Mesothelial cell of epicardium (in vitro differentiated cells): Measurements from ENCODE around the gene LMO1. TPM values are rescaled to one million over a fixed set of nuclear protein-coding genes. Genes with fewer than 3 reads are reported as not detected.

Experiments
- DNase-seq, 2 experiments: peaks; one replicate each; pipeline ENCODE4 v3.0.0; 2021; ENCODE audit warnings: low spot score in 2 of 2; ENCODE audit not compliant: unreplicated experiment in 2 of 2
- H3K27ac Mint-ChIP-seq: 2 replicates; pipeline ENCODE4 v1.8.0; 2021; ENCODE audit warnings: mixed read lengths
- H3K27me3 Mint-ChIP-seq: 2 replicates; pipeline ENCODE4 v1.8.0; 2021; ENCODE audit warnings: low read depth, mixed read lengths
- H3K36me3 Mint-ChIP-seq: 2 replicates; pipeline ENCODE4 v1.8.0; 2021; ENCODE audit warnings: mixed read lengths
- H3K4me1 Mint-ChIP-seq: 2 replicates; pipeline ENCODE4 v1.8.0; 2021; ENCODE audit warnings: mixed read lengths
- H3K4me3 Mint-ChIP-seq: 2 replicates; pipeline ENCODE4 v1.8.0; 2021; ENCODE audit warnings: mild to moderate bottlenecking, moderate library complexity, mixed read lengths
- H3K9me3 Mint-ChIP-seq: 2 replicates; pipeline ENCODE4 v1.8.0; 2021; ENCODE audit warnings: mixed read lengths
- total RNA-seq: library from RNA; stranded (reverse); gene quantifications from 3 replicates; pipeline ENCODE4 v1.2.1, GENCODE V29; 2021
- TF ChIP-seq, protein P1 (sequence below): fragments of 200-600 bp; sonication (generic); IDR thresholded peaks from one replicate; pipeline ENCODE4 v1.5.0; 2021; ENCODE audit warnings: antibody characterized with exemption; ENCODE audit not compliant: unreplicated experiment

The LMO1 gene
- total RNA-seq, 1 donor from 2014 or later = 4.1 TPM

DNA sequence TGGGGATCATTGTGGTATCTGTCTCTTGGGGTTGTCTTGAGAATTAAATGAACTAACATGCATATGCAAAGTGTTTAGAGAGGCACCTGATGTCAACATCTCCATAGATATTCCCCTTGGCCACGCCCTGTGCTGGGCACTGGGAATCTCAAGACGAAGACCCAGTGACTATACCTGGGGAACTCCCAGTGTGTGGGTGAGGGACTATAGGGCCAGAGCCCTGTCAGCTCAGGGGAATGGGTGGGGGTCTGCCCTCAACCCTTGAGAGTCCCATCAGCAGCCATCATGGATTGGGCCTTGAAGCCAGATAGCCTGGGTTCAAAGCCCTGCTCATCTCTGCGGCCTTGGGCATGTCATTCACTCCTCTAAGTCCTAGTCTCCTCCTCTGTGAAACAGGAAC, 21.6 kb upstream of the LMO1 start:
- peaks cover 22% of the 10 kb centered on the region for H3K4me1 Mint-ChIP-seq
- no peaks in the 10 kb centered on the region for H3K36me3 Mint-ChIP-seq
- TF ChIP-seq, protein P1, sequence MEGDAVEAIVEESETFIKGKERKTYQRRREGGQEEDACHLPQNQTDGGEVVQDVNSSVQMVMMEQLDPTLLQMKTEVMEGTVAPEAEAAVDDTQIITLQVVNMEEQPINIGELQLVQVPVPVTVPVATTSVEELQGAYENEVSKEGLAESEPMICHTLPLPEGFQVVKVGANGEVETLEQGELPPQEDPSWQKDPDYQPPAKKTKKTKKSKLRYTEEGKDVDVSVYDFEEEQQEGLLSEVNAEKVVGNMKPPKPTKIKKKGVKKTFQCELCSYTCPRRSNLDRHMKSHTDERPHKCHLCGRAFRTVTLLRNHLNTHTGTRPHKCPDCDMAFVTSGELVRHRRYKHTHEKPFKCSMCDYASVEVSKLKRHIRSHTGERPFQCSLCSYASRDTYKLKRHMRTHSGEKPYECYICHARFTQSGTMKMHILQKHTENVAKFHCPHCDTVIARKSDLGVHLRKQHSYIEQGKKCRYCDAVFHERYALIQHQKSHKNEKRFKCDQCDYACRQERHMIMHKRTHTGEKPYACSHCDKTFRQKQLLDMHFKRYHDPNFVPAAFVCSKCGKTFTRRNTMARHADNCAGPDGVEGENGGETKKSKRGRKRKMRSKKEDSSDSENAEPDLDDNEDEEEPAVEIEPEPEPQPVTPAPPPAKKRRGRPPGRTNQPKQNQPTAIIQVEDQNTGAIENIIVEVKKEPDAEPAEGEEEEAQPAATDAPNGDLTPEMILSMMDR = no peak
- H3K27me3 Mint-ChIP-seq = peaks cover 1% of the 10 kb centered on the region
- H3K4me3 Mint-ChIP-seq = no peak overlapping the region
- H3K27ac Mint-ChIP-seq = no peak overlapping the region
- H3K9me3 Mint-ChIP-seq = peaks cover 5% of the 10 kb centered on the region
- DNase-seq = peak in 1 of 2 experiments; percentile 24

DNA sequence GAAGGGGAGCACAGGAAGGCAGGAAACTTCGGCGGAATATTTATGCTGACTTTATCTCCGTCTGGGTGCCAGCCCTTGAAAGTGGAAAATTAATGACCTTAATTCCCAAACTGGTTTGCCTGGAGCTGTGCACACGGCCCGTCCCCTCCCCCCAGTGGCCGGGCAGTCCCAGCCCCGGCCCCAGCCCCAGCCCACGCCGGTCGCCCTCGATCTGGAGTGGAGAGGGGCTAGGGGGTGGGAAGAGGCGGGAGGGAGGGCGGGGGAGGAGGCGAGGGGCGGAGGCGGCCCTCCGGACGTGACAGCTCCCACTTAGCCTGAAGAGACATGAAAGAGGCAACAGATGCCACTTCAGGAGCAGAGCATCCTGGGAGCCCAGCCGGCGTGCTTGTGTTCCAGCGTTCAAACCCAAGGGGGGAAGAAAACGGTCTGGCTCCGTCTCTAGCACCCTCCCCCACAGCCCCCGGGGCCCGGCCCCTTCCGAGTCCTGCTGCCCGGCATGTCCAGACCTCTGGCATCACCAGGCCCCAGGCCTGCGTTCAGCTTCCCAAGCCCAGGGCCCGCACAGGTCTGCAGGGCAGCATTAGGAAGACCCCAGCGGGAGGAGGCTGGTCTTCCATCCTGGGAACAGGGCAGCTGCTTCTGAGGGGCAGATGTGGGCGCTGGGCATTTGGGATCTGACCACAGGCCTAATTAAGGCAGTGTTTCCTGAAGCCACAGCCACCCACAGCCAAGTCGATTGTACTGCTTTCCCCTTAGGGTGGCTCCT, 20.0 kb upstream of the LMO1 start:
- peak in 1 of 2 experiments; percentile 62 for DNase-seq
- H3K27me3 Mint-ChIP-seq = peaks cover 12% of the 10 kb centered on the region

DNA sequence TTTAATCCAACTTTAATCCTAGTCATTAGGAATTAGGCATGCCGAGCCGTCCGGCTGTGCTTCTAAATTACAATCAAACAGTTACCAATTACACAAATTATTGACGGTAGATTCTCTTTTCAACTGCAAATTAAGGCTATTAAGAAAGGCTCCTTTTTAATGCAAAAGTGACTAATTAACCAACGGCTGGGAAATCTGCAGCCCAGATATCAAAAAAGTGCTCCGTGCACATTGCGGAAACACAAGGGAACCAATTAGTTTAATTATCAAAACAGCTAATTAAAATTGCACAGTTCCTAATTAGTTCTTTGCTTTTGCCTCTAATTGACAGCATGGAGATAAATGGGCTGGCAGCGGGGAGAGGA, 19.4 kb upstream of the LMO1 start:
- Mint-ChIP-seq H3K36me3 (no peaks in the 10 kb centered on the region), H3K4me1 (peaks cover 7% of the 10 kb centered on the region), H3K4me3 (no peak overlapping the region), H3K27me3 (peaks cover 17% of the 10 kb centered on the region), H3K27ac (no peak overlapping the region), H3K9me3 (peaks cover 7% of the 10 kb centered on the region)
- no peak for DNase-seq
- TF ChIP-seq, protein P1 = no peak

More for the DNA sequence above, 20.0 kb upstream of the LMO1 start:
- no peak overlapping the region for H3K4me3 Mint-ChIP-seq
- H3K36me3 Mint-ChIP-seq = no peaks in the 10 kb centered on the region
- TF ChIP-seq, protein P1 = no peak
- peaks cover 11% of the 10 kb centered on the region for H3K4me1 Mint-ChIP-seq
- peaks cover 7% of the 10 kb centered on the region for H3K9me3 Mint-ChIP-seq
- no peak overlapping the region for H3K27ac Mint-ChIP-seq

DNA sequence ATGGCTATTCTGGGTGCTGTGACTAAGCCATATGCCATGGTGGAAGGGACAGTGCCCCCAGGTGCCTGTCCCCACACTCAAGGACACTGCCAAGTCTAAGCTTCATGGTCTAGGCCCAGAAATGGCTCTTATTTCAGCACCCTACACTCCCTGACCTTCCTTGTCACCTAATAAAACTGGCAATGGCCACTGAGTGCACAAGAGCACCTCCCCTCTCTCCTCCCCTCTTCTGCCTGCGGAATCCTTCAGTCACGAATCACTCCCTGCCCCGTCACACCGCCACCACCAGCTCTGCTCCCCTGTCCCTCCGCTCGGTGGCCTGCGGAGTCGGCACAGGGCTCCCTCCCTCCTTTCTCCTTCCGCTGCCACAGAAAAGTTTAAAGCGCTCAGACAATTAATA, 19.0 kb upstream of the LMO1 start:
- Mint-ChIP-seq H3K9me3 (peaks cover 7% of the 10 kb centered on the region), H3K36me3 (no peaks in the 10 kb centered on the region), H3K27me3 (peaks cover 21% of the 10 kb centered on the region), H3K4me3 (no peak overlapping the region), H3K27ac (no peak overlapping the region), H3K4me1 (peaks cover 7% of the 10 kb centered on the region)
- peak in 1 of 2 experiments; percentile 40 for DNase-seq
- TF ChIP-seq, protein P1 = no peak

DNA sequence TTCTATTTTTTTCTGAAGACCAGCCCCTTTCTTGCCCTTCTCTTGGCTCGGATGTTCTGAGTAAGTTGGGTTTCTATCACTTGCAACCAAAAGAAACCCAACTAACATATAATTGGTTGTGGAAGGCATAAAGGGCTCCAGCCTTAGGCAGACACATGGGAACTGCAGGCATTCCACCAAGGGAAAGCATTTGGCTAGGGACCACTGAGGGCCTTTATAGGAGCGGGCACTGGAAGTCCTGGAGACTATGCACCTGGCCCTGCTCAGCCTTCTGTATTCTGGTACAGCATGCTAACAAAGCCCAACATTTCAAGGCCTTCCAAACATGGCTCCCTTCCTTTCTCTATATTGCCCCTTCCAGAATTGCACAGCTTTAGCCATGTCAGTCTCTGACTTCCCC, 17.6 kb upstream of the LMO1 start:
- TF ChIP-seq, protein P1 = no peak
- Mint-ChIP-seq H3K36me3 (no peaks in the 10 kb centered on the region), H3K27ac (no peak overlapping the region), H3K27me3 (peaks cover 34% of the 10 kb centered on the region), H3K9me3 (peaks cover 7% of the 10 kb centered on the region), H3K4me3 (no peak overlapping the region), H3K4me1 (peaks cover 7% of the 10 kb centered on the region)
- no peak for DNase-seq
